ENCODE measurements around the gene MICAL3.

Gene MICAL3

GRCh38 chr22:17981497-17981896, 42.9 kb downstream of the MICAL3 start:
- no peak overlapping the region for H3K4me3 ChIP-seq (replicated peaks; ENCODE audit: low read depth, low read length)
- DNase-seq (ENCODE audit: extremely low read depth, low read depth) = no peak
- TF ChIP-seq, protein P1, sequence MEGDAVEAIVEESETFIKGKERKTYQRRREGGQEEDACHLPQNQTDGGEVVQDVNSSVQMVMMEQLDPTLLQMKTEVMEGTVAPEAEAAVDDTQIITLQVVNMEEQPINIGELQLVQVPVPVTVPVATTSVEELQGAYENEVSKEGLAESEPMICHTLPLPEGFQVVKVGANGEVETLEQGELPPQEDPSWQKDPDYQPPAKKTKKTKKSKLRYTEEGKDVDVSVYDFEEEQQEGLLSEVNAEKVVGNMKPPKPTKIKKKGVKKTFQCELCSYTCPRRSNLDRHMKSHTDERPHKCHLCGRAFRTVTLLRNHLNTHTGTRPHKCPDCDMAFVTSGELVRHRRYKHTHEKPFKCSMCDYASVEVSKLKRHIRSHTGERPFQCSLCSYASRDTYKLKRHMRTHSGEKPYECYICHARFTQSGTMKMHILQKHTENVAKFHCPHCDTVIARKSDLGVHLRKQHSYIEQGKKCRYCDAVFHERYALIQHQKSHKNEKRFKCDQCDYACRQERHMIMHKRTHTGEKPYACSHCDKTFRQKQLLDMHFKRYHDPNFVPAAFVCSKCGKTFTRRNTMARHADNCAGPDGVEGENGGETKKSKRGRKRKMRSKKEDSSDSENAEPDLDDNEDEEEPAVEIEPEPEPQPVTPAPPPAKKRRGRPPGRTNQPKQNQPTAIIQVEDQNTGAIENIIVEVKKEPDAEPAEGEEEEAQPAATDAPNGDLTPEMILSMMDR (IDR thresholded peaks at IDR 0.05; ENCODE audit: low read depth, low read length, missing control alignments) = no peak

- DNase-seq (ENCODE audit: extremely low read depth, low read depth) = no peak
- TF ChIP-seq, protein P1 (IDR thresholded peaks at IDR 0.05; ENCODE audit: low read depth, low read length, missing control alignments) = no peak
- H3K4me3 ChIP-seq (replicated peaks; ENCODE audit: low read depth, low read length) = no peak overlapping the region
These were observed 43.7 kb downstream of the MICAL3 start for GRCh38 chr22:17980638-17981051.

DNA sequence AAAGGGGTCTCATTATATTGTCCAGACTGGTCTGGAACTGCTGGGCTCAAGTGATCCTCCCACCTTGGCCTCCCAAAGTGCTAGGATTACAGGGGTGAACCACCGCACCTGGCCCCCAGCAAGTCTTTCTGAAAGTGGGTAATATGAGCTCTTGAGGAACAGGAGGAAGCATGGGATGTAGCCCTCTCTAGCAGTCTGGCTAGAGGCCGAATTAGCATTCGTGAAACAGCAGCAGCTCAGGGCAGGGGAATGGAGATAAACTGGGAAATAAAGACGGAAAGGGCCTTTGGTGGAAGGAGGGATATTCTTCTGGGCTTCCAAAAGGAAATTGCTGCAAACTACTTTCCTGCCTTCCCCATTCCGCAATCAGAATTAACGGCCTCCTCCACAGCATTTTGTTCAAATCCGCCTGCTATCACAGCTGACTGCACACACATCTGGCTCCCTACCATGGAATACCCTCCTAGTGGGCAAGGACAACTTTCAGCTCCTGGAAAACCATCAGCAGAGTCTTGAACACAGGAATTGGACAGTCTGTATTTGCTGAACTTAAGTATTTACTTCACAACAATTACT, 44.3 kb downstream of the MICAL3 start:
- TF ChIP-seq, protein P1 (IDR thresholded peaks at IDR 0.05; ENCODE audit: low read depth, low read length, missing control alignments) = no peak
- DNase-seq (ENCODE audit: extremely low read depth, low read depth) = no peak
- no peak overlapping the region for H3K4me3 ChIP-seq (replicated peaks; ENCODE audit: low read depth, low read length)

DNA sequence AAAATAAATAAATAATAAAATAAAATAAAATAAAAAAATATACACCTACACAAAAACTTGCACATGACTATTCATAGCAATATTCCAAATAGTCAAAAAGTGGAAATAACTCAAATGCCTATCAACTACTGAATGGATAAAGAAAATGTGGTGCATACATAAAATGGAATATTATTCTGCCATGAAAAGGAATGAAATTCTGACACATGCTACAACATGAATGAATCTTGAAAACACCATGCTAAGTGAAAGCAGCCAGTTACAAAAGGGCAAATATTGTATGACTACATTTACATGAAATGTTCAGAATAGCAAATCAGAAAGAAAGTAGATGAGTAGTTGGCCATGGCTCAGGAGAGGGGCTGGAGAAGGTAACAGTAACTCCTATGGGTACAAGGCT, 46.3 kb downstream of the MICAL3 start:
- no peak for DNase-seq (ENCODE audit: extremely low read depth, low read depth)
- H3K4me3 ChIP-seq (replicated peaks; ENCODE audit: low read depth, low read length) = no peak overlapping the region
- TF ChIP-seq, protein P1 (IDR thresholded peaks at IDR 0.05; ENCODE audit: low read depth, low read length, missing control alignments) = no peak

DNA sequence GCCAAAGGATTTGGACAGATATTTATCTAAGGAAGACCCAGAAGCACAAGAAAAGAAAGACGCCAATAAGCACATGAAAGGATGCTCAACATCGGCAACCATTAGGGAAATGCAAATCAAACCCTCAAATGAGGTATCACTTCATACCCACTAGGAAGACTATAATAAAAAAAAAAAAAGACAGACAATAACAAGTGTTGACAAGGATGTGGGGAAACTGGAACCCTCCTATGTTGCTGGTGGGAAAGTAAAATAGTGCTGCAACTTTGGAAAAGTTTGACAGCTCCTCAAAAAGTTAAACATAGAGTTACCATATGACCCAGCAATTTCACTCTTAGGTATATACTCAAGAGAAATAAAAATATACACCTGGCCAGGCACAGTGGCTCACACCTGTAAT, 47.0 kb downstream of the MICAL3 start:
- TF ChIP-seq, protein P1 (IDR thresholded peaks at IDR 0.05; ENCODE audit: low read depth, low read length, missing control alignments) = no peak
- no peak for DNase-seq (ENCODE audit: extremely low read depth, low read depth)
- H3K4me3 ChIP-seq (replicated peaks; ENCODE audit: low read depth, low read length) = no peak overlapping the region

- H3K4me3 ChIP-seq (replicated peaks; ENCODE audit: low read depth, low read length) = no peak overlapping the region
- DNase-seq (ENCODE audit: extremely low read depth, low read depth) = no peak
- TF ChIP-seq, protein P1 (IDR thresholded peaks at IDR 0.05; ENCODE audit: low read depth, low read length, missing control alignments) = no peak
These were observed 48.2 kb downstream of the MICAL3 start for GRCh38 chr22:17976121-17976520.

Data from HFF-Myc (cell line).